Measurements from ENCODE around the gene TARS3.

DNA sequence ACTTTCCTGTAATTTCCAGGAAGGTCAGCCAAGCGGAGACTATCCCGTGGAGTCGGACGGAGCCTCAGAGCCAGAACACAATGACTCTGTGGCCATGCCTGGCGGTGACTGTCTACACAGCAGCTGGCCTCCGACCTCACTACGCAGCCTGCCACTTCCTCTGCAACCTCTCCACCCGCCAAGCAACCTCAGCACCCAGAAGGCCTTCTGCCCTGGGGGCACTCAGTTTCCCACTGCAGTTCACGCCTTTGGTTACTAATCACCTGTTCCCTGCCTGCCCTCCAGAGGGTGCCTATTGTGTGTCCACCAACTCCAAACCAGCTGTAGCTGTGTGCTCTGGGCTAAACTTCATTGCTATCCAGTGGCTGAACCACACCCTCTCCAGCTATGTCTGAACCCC is 116.1 kb downstream of the TARS3 start:
- TF ChIP-seq, protein P1, sequence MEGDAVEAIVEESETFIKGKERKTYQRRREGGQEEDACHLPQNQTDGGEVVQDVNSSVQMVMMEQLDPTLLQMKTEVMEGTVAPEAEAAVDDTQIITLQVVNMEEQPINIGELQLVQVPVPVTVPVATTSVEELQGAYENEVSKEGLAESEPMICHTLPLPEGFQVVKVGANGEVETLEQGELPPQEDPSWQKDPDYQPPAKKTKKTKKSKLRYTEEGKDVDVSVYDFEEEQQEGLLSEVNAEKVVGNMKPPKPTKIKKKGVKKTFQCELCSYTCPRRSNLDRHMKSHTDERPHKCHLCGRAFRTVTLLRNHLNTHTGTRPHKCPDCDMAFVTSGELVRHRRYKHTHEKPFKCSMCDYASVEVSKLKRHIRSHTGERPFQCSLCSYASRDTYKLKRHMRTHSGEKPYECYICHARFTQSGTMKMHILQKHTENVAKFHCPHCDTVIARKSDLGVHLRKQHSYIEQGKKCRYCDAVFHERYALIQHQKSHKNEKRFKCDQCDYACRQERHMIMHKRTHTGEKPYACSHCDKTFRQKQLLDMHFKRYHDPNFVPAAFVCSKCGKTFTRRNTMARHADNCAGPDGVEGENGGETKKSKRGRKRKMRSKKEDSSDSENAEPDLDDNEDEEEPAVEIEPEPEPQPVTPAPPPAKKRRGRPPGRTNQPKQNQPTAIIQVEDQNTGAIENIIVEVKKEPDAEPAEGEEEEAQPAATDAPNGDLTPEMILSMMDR (IDR thresholded peaks at IDR 0.05) = no peak
- TF ChIP-seq POLR2A (IDR thresholded peaks at IDR 0.05) = no peak

Measured in thyroid gland (tissue), 4 donors.